ENCODE data around the gene FSTL4. TPM values are rescaled to one million over a fixed set of nuclear protein-coding genes. Genes with fewer than 3 reads are reported as not detected.

Gene FSTL4
- total and polyA plus RNA-seq, 2 experiments from 2014 or later: 1.4 to 2.8 TPM

GRCh38 chr5:133531594-133531993 is 80.7 kb downstream of the FSTL4 start:
- Histone ChIP-seq H3K79me2 (replicated peaks; ENCODE audit: insufficient read depth) (no peaks in the 10 kb centered on the region), H3K27me3 (ENCODE audit: insufficient read depth) (no peaks in the 10 kb centered on the region), H3K36me3 (ENCODE audit: insufficient read depth) (no peaks in the 10 kb centered on the region), H3K4me1 (ENCODE audit: insufficient read depth) (no peaks in the 10 kb centered on the region), H2AFZ (no peak overlapping the region), H3K27ac (ENCODE audit: low read depth) (no peak overlapping the region), H3K4me2 (no peak overlapping the region), H3K9me2 (ENCODE audit: insufficient read depth) (peaks cover 6% of the 10 kb centered on the region; the same call in 1 of the 2 replicates), H3K4me3 (no peak overlapping the region), H3F3A (replicated peaks; ENCODE audit: low read depth) (no peaks in the 10 kb centered on the region), H4K20me1 (replicated peaks; ENCODE audit: insufficient read depth) (no peaks in the 10 kb centered on the region)
- no peak overlapping the region for H3K27ac Mint-ChIP-seq
- H3K9me3 Mint-ChIP-seq: no peaks in the 10 kb centered on the region
- H3K4me1 Mint-ChIP-seq: no peaks in the 10 kb centered on the region
- no peaks in the 10 kb centered on the region for H3K36me3 Mint-ChIP-seq (ENCODE audit: low read depth)
- TF ChIP-seq NANOG (IDR thresholded peaks at IDR 0.05; ENCODE audit: borderline replicate concordance): no peak
- no peak for TF ChIP-seq JUNB (IDR thresholded peaks at IDR 0.05; ENCODE audit: unreplicated experiment)
- no peak for TF ChIP-seq ETS1 (IDR thresholded peaks at IDR 0.05)
- TF ChIP-seq POLR2AphosphoS5 (IDR thresholded peaks at IDR 0.05; ENCODE audit: low read depth): no peak
- TF ChIP-seq CTCF (conservative IDR thresholded peaks at IDR 0.05; ENCODE audit: low read depth in 2 of 2): no peak
- no peak for TF ChIP-seq STAT1 (IDR thresholded peaks at IDR 0.05; ENCODE audit: unreplicated experiment)
- H3K4me3 Mint-ChIP-seq: no peak overlapping the region
- ATAC-seq: no peak
- DNase-seq (ENCODE audit: low spot score): no peak
- H3K27me3 Mint-ChIP-seq (ENCODE audit: insufficient read depth, low read depth, poor library complexity): peaks cover 4% of the 10 kb centered on the region

GRCh38 chr5:133531178-133531577 is 81.2 kb downstream of the FSTL4 start:
- H3K27ac Mint-ChIP-seq: no peak overlapping the region
- Histone ChIP-seq H3K4me2 (no peak overlapping the region), H3K4me1 (ENCODE audit: insufficient read depth) (no peaks in the 10 kb centered on the region), H2AFZ (no peak overlapping the region), H3K9me2 (ENCODE audit: insufficient read depth) (peaks cover 6% of the 10 kb centered on the region; the same call in 1 of the 2 replicates), H3K27ac (ENCODE audit: low read depth) (no peak overlapping the region), H3K27me3 (ENCODE audit: insufficient read depth) (no peaks in the 10 kb centered on the region), H3K79me2 (replicated peaks; ENCODE audit: insufficient read depth) (no peaks in the 10 kb centered on the region), H3F3A (replicated peaks; ENCODE audit: low read depth) (no peaks in the 10 kb centered on the region), H4K20me1 (replicated peaks; ENCODE audit: insufficient read depth) (no peaks in the 10 kb centered on the region), H3K36me3 (ENCODE audit: insufficient read depth) (no peaks in the 10 kb centered on the region), H3K4me3 (no peak overlapping the region)
- ATAC-seq (no peak), DNase-seq (ENCODE audit: low spot score) (no peak)
- H3K4me1 Mint-ChIP-seq: no peaks in the 10 kb centered on the region
- H3K27me3 Mint-ChIP-seq (ENCODE audit: insufficient read depth, low read depth, poor library complexity): peaks cover 4% of the 10 kb centered on the region
- no peaks in the 10 kb centered on the region for H3K36me3 Mint-ChIP-seq (ENCODE audit: low read depth)
- H3K4me3 Mint-ChIP-seq: no peak overlapping the region
- H3K9me3 Mint-ChIP-seq: no peaks in the 10 kb centered on the region
- no peak for TF ChIP-seq STAT1 (IDR thresholded peaks at IDR 0.05; ENCODE audit: unreplicated experiment)
- TF ChIP-seq EZH2 (IDR thresholded peaks at IDR 0.05; ENCODE audit: low read depth, unreplicated experiment): no peak
- no peak for TF ChIP-seq ZNF462 (CRISPR knock-in tag; IDR thresholded peaks at IDR 0.05)
- TF ChIP-seq EZH2phosphoT487 (IDR thresholded peaks at IDR 0.05; ENCODE audit: unreplicated experiment): no peak
- no peak for TF ChIP-seq CREB1 (CRISPR knock-in tag; IDR thresholded peaks at IDR 0.05; ENCODE audit: low read depth)
- no peak for TF ChIP-seq JUNB (IDR thresholded peaks at IDR 0.05; ENCODE audit: unreplicated experiment)
- no peak for TF ChIP-seq ETS1 (IDR thresholded peaks at IDR 0.05)
